Uterus (tissue), 2 donors: ENCODE results near the gene MPV17L.

Experiments used
- POLR2A ChIP-seq, 2 donors: fragments of 450-650 bp; IDR thresholded peaks; one replicate each; pipeline ENCODE4 v1.6.1; 2016; ENCODE audit warnings: antibody characterized with exemption in 2 of 2, mild to moderate bottlenecking in 1 of 2, moderate library complexity in 1 of 2
- TF ChIP-seq, protein P1 (sequence below), 4 experiments: fragments of 200-600 bp in 2 of 4; fragments of 450-650 bp in 2 of 4; sonication (generic) in 2 of 4; IDR thresholded peaks; one replicate each; pipeline ENCODE4 v1.5.1; 2016 to 2019; ENCODE audit warnings: antibody characterized with exemption in 4 of 4, mild to moderate bottlenecking in 2 of 4, moderate library complexity in 1 of 4

DNA sequence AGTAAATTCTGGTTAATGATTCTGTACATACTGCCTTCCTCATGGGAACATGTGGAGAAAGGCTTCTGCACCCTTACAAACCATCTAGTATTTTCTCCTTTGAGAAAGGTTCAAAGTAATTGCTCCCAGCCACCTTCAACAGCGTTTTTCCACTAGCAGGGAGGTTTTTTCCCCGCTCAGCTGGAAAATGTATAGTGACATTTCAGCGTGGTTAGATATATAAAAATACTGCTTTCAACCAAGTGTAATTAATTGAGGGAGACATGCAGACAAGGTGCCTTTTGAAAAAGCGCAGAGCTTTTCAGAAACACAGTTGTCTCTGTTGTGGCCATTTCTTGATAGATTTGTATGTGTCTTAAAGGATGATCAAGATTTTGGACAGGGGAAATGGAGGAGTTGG lies 44.0 kb downstream of the MPV17L start:
- TF ChIP-seq, protein P1, sequence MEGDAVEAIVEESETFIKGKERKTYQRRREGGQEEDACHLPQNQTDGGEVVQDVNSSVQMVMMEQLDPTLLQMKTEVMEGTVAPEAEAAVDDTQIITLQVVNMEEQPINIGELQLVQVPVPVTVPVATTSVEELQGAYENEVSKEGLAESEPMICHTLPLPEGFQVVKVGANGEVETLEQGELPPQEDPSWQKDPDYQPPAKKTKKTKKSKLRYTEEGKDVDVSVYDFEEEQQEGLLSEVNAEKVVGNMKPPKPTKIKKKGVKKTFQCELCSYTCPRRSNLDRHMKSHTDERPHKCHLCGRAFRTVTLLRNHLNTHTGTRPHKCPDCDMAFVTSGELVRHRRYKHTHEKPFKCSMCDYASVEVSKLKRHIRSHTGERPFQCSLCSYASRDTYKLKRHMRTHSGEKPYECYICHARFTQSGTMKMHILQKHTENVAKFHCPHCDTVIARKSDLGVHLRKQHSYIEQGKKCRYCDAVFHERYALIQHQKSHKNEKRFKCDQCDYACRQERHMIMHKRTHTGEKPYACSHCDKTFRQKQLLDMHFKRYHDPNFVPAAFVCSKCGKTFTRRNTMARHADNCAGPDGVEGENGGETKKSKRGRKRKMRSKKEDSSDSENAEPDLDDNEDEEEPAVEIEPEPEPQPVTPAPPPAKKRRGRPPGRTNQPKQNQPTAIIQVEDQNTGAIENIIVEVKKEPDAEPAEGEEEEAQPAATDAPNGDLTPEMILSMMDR (IDR thresholded peaks at IDR 0.05), result no peak
- no peak for TF ChIP-seq POLR2A (IDR thresholded peaks at IDR 0.05)
